Fibroblast of peridontal ligament (primary cell): ENCODE data around the gene MPV17L2.
"Not testable (repeated sequence)": the region's sequence is repeated elsewhere in the genome, so short reads cannot be mapped to it uniquely, and the experiment has no call there.

Source experiments
- DNase-seq: peaks from one replicate; pipeline ENCODE4 v3.0.0-alpha.2; 2010; ENCODE audit errors: extremely low read depth

Gene MPV17L2

DNA sequence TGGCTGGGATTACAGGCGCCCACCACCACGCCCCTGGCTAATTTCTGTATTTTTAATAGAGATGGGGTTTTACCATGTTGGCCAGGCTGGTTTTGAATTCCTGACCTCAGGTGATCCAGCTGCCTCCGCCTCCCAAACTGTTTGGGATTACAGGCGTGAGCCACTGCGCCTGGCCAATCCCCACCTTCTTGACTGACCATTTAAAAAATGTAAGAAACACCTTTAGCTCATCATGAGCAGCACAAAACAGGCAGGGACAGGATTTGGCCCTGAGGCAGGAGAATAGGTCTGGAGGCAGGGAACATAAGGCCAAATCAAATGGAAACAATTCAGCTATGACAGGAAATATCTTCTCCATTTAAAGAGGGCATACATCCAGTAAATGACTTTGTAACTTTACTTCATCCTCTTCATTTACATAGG, 1.4 kb upstream of the MPV17L2 start:
- no peak for DNase-seq

DNA sequence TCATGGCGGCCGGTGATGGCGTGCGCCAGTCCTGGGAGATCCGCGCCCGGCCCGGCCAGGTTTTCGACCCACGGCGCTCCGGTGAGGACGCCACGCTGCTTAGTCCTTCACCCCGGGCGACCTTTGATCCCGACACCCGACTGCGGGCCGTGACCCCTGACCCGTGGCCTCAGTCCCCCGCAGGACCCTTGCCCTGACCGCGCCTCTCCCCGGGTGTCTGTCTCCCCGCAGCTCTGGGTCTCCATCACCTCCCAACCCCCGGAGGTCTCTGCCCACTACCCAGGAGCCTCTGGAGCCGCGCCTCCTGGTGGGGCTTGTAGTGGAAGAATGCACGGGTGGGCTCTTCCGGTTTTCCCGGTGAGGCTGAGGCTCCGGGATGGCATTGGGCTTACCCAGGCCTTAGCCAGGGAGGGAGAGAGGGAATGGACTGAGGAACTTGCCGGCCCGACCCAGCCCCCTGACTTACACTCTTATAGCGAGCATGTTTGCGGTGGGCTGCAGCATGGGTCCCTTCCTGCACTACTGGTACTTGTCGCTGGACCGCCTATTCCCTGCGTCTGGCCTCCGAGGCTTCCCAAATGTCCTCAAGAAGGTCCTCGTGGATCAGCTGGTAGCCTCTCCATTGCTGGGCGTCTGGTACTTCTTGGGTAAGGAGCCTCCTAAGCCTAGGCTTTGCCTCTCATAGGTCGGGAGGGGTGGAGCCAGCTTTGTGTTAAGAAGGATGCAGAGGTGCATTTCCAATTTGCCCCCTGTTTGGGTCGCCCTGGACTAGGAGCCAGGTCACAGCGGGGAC, 566 bp downstream of the MPV17L2 start:
- DNase-seq = no peak

DNA sequence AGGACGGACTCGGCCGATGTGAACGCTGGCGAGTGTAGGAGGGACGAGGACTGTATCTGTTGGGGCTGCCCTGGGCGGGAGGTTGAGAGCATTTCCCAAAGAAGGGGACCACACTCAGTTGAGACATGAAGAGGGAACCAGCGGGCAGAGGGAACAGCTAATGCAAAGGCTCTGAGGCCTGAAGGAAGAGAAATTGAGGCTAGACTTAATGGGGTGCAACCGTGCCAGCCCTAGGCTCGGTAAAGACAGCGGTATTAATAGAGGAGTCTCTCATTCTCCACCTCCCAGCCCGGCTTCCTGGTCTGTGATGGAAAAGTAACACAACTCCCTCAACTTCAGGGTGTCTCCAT, 1.1 kb downstream of the MPV17L2 start:
- no peak for DNase-seq

DNA sequence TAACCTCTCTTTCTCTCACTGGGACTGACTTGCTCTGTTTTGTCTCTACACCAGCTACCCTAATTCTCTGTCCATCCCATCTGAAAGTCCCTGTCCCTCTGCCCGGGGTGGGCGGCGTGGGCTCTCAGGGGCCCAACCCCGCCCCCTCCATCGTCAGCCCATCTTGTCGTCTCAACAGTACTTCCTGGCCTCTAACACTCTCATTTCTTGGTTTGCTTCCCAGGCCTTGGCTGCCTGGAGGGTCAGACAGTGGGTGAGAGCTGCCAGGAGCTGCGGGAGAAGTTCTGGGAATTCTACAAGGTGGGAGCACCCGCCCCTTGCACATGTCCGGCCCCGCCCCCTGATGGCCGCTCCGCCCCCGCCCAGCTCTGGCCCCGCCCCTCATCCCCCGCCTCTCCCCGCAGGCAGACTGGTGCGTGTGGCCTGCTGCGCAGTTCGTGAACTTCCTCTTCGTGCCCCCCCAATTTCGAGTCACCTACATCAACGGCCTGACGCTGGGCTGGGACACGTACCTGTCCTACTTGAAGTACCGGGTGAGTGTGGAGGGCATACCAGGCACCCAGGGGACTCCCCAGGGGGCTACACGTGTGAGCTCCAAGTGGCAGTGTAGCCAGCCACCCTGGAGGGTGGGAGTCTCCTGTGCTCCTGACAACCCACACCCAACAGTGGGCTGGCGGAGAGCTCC, 1.7 kb downstream of the MPV17L2 start:
- peak; percentile 10 for DNase-seq

DNA sequence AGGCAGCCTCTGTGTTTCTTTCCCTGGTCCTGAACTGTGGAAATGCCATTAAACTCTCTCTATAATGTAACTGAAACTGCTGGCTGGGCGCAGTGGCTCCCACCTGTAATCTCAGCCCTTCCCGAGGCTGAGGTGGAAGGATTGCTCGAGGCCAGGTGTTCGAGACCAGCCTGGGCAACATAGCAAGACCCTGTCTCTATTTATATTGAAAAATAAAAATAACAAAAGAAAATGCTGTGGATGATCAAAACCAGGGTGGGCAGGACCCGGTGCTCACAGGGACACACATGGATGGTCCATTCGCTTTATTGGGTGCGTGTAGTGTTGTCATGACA, 3.5 kb downstream of the MPV17L2 start:
- DNase-seq = no peak

DNA sequence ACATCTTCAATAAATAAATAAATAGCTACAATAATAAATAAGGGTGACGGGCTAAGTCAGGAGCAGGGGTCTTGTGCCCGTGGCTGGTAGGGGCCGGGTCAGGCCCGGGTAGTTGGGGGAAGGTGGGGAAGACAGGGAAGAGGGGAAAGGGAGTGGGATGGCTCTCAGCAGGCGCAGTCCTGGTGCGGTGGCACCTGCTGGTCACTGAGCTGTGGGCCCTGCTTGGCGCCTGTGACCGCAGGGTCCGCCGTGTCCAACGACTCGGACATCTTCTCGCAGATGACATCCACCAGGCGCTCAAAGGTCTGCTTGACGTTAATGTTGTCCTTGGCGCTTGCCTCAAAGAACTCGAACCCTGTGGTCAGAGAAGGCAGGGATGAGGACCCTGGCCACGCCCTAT, 4.3 kb downstream of the MPV17L2 start:
- no peak for DNase-seq

DNA sequence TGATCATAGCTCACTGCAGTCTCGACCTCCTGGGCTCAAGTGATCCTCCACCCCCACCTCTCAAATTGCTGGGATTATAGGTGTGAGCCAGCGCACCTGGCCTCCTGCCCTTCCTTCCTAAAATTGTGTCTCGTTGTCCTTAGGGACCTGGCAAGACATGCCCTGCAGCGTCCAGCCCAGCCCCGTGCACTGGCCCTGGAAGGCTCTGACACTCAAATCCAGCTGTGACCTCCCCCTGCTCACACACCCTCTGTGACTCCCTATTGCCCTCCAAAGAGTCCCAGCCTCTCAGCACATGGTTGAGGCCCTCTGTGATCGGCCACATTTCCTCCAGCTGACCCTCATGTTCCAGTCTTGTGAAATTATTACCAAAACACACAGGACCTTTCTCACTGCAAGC, 4.9 kb downstream of the MPV17L2 start:
- no peak for DNase-seq

DNA sequence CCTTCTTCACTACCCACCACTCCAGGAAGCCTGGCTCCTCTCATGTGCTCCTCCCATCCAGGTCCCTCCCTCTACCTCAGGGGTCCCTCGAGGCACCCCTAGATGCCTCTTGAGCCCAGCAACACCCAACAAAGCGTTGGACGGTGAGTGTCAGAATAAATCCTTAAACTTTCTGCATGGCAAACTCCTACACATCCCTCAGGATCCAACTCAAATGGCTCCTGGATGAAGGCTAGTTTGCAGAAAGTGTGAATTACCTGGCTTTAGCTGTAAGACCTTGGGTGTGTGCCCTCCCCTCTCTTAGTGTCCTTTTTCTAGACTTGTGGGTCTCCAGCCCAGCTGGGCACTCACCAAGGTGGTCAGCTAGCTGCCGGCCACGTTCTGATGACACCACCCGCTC, 5.4 kb downstream of the MPV17L2 start:
- no peak for DNase-seq

DNA sequence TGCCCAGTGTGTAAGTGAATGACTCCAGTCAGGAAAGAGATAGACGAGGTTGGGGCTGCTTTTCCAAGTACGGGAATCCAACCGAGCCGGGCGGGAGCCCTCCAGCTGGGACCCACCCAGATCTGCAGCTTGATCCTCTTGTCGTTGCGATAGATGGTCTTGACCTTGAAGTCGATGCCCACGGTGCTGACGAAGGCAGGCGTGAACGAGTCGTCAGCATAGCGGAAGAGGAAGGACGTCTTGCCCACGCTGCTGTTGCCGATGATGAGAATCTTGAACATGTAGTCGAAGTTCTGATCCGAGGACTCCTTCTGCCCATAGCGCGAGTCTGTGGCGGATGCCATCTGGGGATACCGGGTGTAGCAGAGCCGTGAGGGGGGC, 9.4 kb downstream of the MPV17L2 start:
- no peak for DNase-seq

DNA sequence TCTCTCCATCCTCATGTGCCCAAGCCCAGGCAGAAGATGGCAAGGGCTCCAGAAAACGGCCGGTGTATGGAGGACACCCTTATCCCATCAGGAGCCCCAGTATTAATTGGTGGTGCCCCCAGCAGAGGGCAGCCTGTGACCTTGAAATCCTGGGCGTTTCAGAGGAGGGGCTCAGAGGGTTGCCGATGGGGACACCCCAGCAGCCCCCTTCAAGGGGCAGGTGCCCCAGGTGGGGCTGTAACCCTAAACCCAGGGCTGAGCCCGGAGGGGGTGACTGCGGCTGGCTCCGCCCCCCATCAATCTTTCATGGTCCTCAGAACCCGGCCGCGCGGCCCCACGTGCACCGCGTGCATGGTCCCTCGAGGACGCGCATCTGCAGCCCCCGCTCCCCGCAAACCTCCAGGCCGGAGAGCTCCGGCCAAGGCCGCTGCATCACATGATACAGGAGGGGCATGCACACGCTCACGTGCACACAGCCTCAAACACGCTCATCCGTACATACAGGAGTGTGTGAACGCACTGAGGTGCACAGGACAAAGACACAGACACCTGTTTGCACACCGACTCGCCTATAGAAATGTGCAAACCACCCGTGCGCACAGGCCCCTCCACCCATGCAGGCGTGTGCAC, 9.9 kb downstream of the MPV17L2 start:
- DNase-seq = peak; percentile 11

DNA sequence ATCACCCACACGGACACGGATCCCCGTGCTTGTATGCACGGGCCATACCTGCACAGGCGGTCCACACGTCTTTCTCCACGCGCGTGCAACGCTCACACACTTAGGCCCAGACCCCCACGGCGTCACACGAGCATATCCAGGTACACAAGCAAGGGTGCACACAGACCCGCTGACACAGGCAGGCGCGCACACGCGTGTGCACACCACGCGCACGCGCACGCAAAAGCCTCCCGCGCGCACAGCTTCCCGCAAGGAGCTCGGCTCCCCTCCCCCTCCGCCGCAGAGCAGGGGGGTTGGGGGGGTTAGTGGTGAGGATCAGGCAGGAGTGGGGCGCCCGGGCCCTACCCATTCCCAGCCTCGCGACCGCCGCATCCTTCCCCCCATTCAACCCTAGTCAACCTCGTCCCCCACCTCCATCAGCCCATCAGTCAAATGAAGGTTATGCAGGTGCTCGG, 10.4 kb downstream of the MPV17L2 start:
- no peak for DNase-seq

DNA sequence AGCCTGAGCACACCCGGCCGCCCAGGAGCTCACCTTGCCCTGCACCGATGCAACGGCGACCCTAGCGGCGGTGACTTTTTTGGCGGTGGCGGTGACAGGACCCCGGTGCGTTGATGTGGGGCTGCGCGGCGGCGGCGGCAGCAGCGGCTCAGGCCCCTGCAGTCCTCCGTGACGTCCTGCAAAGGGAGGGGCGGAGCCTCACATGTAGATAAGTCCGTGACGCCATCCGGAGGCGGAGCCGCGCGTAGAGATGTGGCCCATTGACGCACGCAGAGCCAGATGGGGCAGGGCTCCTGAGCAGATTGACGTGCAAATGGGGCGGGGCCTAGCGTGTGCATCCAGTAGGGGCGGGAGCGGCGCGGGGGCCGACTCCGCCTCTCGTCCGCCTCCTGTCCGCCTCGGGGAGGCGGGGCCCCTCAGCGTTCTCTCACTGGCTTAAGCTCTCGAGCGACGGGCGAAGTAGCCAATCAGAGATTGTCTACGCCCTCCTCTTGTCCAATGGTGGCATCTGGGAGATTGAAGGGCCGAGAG, 10.9 kb downstream of the MPV17L2 start, which contains the start of gene RAB3A:
Gene RAB3A, minus strand, starts transcription at position 180 of the 531 bp plus-strand sequence. CDS start 1,302 bp downstream, outside the sequence.
- peak; percentile 100 for DNase-seq

DNA sequence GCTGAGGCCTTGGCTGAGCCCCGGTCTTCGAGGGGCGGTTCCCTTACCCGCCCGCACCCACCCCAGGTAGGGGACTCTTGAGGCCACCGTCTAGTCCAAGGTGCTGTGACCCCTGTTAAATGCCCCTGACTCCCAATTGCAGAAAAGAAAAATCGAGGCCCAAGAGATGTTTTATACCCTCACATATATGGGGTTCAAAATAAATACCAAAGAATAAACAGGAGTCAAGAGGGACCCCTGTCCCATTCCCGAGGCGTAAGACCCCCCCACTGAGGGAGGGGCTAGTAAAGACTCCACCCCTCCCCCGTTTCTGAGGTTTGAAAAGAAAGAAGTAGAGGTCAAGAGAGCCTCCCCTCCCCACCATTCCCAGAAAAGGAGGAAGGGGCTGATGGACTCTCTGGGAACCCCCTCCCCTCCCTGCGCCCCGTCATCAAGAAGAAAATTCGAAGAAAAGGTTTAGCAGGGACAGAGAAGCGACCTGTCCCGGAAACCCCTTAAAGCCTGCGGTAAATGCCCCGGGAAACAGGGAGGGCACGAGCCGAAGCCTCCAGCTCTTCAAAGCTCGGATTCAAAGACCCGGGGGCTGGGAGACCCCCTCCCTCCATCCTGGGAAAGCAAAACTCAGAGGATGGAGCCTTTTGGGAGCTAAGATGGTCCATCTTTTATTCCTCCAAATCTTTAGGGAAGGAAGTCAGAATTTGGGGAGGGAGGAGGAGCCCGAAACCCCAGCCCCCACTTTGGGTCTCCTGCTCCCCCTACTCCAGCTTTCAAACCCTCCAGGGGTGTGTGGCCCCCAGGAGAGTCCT, 11.6 kb downstream of the MPV17L2 start:
- no peak for DNase-seq

DNA sequence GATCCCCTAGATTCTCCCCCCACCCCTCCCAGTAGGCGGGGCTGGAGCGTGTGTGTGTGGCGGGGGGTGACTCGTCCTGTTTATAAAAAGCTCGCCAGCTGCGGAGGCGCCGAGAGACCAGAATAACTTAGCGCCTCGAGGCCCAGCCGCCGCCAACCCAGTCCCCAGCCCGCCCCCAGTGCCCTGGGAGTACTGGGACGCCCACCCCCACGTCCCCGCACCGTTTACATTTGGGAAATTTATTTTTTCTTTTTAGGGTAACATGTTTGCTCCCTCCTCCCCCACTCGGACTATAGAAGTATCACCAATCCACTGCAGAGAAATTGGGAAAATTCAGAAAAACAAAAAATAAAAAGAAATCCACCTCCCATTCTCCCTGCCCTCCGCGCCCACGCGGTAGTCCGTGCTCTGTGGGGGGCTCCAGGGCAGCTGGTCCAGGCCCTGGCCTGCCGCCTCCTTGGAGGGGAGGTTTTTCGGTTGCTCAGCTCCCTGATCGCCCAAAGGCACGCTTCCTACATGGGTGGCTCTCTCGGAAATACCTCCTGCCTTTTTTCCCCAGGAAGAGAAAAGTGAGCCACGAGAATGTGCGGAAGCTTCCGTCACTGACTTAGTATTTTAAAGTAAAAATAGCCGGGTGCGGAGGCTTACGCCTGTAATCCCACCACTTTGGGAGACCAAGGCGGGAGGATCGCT, 12.3 kb downstream of the MPV17L2 start:
- DNase-seq = peak; percentile 76

DNA sequence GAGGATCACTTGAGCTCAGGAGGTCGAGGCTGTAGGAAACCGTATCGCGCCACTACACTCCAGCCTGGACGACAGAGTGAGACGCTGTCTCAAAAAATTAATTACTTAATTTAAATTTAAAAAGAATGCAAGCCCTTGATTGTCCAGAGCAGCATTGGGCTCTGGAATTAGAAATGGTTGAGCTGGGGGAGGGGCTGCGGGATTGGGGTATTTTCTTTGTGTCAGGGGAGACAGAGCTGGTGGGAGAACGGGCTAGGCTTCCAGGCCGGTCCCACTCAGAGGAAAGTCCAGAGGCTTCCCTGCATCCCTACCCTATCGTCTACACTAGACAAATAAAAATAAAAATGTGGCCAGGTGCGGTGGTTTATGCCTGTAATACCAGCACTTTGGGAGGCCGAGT, 13.0 kb downstream of the MPV17L2 start:
- DNase-seq = no peak

DNA sequence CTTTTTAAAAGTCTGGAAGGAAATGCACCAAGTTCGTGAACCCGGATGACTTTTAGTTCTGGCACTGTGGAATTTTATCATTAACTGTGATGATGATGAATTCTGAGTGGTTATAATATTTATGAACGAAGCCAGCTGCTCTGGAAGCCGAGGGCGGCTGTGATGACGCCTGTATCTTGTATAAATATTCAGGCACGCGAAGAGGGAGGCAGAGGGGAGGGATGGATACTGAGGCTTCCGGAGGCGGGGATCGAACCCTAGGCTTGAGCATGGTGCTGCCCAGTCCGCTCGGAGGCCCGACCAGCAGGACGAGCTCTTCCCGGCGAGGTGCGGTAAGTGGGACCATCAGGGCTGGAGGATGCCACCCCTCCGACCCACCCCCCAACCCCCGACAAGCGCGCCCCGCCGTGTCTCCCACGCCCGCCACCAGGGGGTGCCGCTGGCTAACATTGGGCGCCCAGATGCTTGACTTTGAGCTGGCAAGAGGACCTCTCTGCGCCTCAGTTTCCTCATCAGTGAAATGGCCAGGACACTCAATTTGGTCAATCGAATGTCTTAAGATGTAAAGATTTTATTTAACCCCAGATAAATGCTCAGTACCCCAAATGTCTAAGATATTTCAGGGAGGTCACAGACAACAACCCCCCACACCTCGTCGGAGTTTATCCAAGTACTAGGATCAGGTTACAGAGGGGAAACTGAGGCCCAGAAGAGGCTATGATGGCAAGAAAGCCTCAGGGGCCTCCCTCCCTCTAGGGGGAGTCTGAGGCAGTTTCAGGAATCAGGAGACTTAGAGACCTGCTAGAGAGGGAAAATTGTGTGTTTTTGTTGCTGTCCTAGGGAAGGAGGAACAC, 15.3 kb downstream of the MPV17L2 start:
- DNase-seq = peak; percentile 87

DNA sequence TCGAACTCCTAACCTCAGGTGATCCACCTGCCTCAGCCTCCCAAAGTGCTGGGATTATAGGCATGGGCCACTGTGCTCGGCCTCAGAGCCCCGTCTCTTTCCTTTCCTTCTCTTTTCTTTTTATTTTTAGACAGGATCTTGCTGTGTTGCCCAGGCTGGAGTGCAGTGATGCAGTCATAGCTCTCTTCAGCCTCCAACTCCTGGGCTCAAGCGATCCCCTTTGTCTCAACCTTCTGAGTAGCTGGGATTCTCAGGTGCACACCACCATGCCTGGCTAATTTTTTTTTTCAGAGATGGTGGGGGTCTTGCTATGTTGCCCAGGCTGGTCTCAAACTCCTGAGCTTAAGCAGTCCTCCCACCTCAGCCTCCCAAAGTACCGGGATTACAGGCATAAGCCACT, 16.9 kb downstream of the MPV17L2 start:
- not testable (repeated sequence) for DNase-seq

DNA sequence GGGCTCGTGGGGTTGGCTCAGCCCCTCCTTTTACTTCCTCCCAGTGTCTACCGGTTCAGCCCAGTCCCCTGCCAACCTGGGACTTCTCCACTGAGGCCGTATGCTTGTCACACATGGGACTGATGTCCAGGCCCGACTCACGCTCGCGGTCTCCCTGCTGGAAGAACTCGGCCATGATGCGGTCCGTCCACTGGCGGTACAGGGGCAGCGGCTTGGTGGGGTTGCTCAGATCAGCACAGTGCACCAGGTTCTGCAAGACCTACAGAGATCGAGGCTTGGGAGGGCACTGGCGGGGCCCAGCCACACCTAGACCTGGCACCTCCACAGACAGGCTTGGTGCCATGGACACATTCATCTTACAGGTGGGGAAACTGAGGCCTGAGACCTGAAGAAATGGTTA, 18.7 kb downstream of the MPV17L2 start:
- DNase-seq = no peak

DNA sequence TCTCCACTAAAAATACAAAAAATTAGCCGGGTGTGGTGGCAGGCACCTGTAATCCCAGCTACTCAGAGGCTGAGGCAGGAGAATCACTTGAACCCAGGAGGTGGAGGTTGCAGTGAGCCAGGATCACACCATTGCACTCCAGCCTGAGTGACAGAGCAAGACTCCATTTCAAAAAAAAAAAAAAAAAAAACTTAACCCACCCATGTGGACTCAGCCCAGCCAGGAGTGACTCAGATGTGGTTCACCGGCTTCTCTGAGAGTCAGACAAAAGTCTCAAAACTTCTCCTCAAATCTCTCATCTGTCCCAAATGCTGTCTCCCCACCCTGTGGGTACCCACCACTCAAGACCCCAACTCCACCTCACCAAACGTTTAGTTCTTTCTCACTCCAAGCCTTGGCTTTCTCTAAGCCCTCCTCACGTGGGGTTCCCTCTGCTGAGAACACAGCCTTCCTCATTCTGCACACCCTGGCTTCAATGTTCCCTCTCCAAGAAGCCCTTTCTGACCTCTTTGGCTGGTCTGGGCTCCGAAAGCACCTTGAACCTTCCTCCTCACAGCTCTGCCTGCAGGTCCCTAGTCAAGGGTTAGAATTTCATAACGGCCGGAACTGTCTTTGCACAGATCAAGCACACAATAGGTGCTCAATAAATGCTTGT, 21.9 kb downstream of the MPV17L2 start:
- peak; percentile 52 for DNase-seq

DNA sequence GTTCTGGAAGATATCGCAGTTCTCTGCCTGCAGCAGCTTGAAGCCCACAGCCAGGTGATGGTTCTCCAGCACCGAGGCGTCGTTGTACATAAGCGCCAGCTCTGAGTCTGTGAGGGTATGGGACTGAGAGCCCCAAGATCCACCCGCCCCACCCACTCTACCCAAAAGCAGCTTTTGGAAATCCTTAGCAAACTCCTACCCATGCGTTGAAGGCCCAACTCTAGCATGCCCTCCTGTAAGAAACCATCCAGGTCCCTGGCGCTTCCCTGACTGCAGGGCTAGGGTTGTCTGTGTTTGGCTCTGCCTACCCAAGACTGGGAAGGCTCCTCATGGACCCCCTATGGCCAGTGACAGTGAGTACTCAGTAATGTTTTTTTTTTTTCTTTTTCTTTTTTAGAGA, 23.8 kb downstream of the MPV17L2 start:
- no peak for DNase-seq
